Measurements from ENCODE around the gene SEZ6.

Gene SEZ6

GRCh38 chr17:28970879-28971278 lies 35.0 kb downstream of the SEZ6 start:
- no peak for DNase-seq

GRCh38 chr17:28969706-28970393 lies 36.0 kb downstream of the SEZ6 start:
- DNase-seq = no peak

- DNase-seq = no peak
These were observed 36.9 kb downstream of the SEZ6 start for GRCh38 chr17:28968914-28969295.

DNA sequence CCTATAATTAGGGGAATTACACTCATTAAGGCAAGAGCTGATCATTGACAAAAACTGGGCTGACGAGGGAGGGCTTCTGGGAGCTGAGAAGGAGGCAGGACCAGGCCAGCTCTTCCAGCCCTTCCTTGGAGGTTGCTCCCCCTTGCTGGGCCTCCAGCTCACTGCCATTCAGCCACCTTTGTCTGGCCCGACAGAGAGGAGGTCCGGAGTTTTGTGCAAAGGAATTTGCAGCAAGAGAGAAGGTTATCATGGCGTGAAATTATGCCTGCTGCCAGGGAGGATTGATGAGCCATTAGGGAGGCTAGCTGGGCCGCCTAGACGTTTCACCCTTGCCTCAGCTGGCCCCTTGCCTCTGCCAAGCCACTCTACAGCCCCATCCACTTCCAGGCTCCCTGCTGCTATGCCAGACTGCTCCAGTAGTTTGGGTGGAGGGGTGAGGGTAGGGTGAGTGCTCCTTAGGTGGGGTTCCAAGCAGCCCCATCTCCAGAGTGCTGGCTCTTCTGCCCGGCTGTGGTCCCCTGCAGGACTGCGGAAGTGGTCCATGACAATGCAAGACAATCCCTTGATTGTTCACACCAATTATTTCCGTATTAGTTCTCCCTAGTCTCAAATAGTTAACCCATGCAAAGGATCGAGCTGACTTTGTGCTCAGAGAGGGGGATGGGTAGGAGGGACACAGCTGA lies 37.5 kb downstream of the SEZ6 start:
- peak; percentile 30 for DNase-seq

DNA sequence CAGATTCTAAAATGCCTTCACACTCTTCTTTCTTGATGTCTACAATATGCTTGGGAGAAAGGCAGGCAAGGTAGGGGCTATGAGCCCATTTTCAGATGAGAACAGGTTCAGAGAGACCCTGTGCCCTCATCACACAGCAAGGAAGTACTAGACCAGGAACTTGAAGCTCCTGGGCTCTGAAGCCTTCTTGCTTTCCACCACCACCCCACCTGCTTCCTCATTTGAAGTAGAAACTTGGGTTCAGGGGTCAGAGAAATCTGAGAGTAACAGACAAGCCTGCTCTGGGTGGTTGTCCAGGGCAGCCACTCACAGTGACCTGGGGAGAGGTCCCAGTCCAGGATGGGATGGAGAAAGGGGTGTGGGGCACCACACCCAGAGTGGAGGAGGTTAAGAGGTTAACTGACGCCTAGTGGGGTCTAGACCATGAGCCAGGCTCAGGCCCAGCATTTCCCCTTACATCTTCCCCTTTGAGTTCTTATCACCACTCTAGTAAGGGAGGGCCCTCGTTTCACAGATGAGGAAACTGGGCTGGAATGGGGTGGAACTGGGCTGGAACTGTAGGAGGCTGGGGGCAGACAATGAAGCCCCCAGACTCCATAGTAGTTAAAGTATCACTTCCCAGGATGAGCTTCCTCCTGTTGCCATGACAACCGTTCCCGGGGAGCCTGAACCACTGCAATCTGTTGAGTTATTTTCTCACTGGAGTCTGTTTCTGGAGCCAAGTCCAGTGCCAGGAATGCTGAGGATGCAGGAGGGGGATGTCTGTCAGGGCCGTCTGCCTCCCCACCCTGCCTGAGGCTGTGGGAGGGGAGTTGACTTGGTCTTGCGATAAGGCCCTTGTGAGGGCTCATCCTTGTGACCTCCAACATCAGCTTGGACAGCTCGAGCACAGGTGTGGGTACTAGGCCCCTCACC lies 38.4 kb downstream of the SEZ6 start:
- no peak for DNase-seq

DNA sequence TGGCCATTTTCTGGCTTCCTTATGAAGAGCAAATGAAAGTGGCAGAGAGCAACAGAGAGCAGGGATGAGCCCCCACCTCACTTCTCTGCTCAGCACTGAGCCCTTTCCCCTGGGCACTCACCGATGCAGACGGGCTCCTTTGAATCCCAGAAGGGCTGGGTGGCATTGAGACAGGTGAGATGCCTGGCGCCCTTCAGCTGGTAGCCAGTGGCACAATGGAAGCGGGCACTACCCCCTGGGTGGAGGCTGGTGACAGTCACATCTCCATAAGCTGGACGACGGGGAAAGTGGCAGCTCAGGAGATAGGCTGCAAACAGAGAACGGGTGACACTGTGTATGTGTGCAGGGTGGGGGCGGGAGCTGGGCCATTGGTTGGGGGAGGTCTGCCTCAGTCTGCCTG lies 42.0 kb downstream of the SEZ6 start:
- no peak for DNase-seq

GRCh38 chr17:28963055-28963611 lies 42.7 kb downstream of the SEZ6 start:
- DNase-seq = no peak

- no peak for DNase-seq
These were observed 44.4 kb downstream of the SEZ6 start for GRCh38 chr17:28961391-28961790.

- DNase-seq = no peak
These were observed 45.4 kb downstream of the SEZ6 start for GRCh38 chr17:28960256-28961061.

GRCh38 chr17:28959471-28959871 lies 46.4 kb downstream of the SEZ6 start:
- DNase-seq = no peak

DNA sequence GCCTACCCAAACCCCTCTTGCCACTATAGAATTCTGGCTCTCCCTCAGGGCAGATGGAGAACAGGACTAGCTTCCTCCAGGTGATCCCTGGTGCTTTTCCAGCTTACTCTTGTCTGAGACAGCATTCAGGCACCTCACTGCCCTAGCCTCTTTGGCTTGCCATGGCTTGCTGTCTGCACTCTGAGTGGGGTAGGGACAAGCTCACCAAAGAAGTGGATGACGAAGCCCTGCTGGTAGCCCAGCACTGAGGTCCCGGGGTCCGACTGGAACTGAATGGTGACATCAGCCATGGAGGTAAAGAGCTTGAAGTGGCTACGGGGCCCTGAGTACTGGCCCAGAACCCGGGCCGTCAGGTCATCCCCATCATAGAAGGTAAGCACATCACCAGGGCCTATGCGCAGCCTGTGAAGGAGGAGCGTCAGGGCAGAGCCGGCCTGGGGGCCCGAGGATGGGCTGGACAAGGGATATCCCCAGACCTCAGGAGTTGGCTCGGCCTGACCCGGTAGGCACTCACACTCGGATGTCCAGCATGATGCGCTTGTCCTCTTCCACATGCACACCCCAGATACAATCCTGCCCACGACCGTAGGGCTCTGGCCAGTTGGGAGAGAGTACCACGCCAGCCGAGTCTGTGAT lies 46.9 kb downstream of the SEZ6 start:
- DNase-seq = no peak

- no peak for DNase-seq
These were observed 47.9 kb downstream of the SEZ6 start for GRCh38 chr17:28957992-28958355.

- DNase-seq = no peak
These were observed 48.4 kb downstream of the SEZ6 start for GRCh38 chr17:28957277-28957991.

DNA sequence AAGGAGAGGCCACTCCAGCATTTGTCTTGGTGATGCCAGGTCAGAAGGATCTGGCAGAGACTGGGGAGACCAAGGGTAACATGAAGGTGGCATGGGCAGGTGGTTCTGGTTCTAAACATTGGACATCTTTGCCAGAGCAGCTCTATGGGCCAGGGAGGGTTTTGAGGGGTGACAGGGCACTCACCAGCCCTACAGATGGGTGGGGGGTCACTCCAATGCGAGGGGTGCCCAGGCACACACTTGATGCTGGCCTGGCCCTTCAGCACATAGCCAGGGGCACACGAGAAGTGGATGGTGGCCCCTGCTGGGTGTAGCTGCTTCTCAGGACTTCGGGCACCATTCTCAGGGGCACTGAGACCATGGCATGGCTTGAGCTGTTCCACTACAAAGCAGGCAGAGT lies 49.0 kb downstream of the SEZ6 start:
- DNase-seq = no peak

DNA sequence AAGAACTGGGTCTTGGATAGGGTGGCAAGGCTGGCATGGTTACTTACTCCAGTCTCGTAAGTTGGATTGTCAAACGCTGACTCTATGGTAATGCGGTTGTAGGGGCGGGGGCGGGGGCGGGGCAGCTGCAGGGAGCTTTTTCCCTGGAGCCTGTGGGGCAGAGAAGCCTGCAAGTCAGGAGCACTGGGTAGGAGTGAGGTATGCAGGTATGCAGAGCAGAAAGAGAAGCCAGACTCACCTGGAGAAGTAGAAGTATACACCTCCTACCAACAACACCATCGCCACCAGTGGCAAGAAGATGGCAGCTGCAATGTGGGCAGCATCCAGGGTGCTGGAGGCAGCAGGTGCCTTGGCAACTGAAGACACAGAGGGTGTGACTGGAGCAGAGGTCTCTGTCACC lies 49.7 kb downstream of the SEZ6 start:
- no peak for DNase-seq

- no peak for DNase-seq
These were observed 50.4 kb downstream of the SEZ6 start for GRCh38 chr17:28955408-28955807.

DNA sequence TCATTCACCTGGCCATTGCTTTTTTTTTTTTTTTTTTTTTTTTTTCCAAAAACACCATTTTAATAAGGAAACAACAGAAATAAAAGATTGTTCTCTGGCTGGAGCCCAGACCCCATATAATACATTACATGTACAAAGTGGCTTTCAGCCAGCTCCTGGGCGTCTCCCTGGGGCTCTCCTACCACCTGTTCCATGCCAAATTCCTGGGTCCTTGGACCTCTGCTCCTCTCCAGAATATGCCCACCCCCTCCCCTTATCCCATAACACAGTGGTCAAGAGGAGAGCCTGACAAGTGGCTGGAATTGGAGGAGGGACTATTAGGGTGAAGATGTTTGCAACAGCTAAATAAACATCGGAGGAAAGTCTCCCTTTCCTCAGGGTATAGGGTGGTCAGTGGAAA lies 50.9 kb downstream of the SEZ6 start:
- no peak for DNase-seq

- DNase-seq = peak; percentile 40
These were observed 52.3 kb downstream of the SEZ6 start for GRCh38 chr17:28953444-28954118.

GRCh38 chr17:28951991-28952975 lies 53.5 kb downstream of the SEZ6 start:
- peak; percentile 99 for DNase-seq

All from NCI-H1105 treated with DMSO at 0.1 percent for 48 hours (cell line).